Activated CD4-positive, alpha-beta T cell treated with anti-CD3 and anti-CD28 coated beads, Interleukin-2, amount 10 ng/mL, durations not matched to agents 7 days and 5 days (primary cell): ENCODE data around the gene PLGRKT. TPM values are rescaled to one million over a fixed set of nuclear protein-coding genes. Genes with fewer than 3 reads are reported as not detected.
"Not testable (repeated sequence)": the region's sequence is repeated elsewhere in the genome, so short reads cannot be mapped to it uniquely, and the experiment has no call there.

ENCODE experiments used
- CTCF ChIA-PET: fragments of 350-600 bp; sonication (Branson Sonifier 250); formaldehyde crosslinking; loops from one replicate; lab custom pipeline; 2021; ENCODE audit warnings: antibody characterized with exemption; lab: Charles Lee
- POLR2A ChIA-PET: fragments of 350-600 bp; sonication (Branson Sonifier 250); formaldehyde crosslinking; loops from one replicate; lab custom pipeline; 2021; ENCODE audit warnings: antibody characterized with exemption; lab: Charles Lee
- DNase-seq: peaks from one replicate; pipeline ENCODE4 v3.0.0-alpha.2; 2020
- H3K27ac Mint-ChIP-seq: one replicate; pipeline ENCODE4 v1.8.0; 2021; ENCODE audit warnings: mild to moderate bottlenecking, moderate library complexity, mixed read lengths
- H3K27me3 Mint-ChIP-seq: one replicate; pipeline ENCODE4 v1.8.0; 2021; ENCODE audit warnings: mixed read lengths
- H3K36me3 Mint-ChIP-seq: one replicate; pipeline ENCODE4 v1.8.0; 2021; ENCODE audit warnings: low read depth, mixed read lengths
- H3K4me1 Mint-ChIP-seq: one replicate; pipeline ENCODE4 v1.8.0; 2021; ENCODE audit warnings: mixed read lengths
- H3K4me3 Mint-ChIP-seq: one replicate; pipeline ENCODE4 v1.8.0; 2021; ENCODE audit warnings: mild to moderate bottlenecking, moderate library complexity, mixed read lengths
- H3K9me3 Mint-ChIP-seq: one replicate; pipeline ENCODE4 v1.8.0; 2021; ENCODE audit warnings: mixed read lengths
- total RNA-seq, 2 experiments: library from RNA; stranded (reverse); gene quantifications; one replicate each; pipeline ENCODE4 v1.2.3, GENCODE V29; 2021

The PLGRKT gene, protein sequence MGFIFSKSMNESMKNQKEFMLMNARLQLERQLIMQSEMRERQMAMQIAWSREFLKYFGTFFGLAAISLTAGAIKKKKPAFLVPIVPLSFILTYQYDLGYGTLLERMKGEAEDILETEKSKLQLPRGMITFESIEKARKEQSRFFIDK
- 10 to 100 TPM; 35.0 to 35.7 TPM for total RNA-seq

DNA sequence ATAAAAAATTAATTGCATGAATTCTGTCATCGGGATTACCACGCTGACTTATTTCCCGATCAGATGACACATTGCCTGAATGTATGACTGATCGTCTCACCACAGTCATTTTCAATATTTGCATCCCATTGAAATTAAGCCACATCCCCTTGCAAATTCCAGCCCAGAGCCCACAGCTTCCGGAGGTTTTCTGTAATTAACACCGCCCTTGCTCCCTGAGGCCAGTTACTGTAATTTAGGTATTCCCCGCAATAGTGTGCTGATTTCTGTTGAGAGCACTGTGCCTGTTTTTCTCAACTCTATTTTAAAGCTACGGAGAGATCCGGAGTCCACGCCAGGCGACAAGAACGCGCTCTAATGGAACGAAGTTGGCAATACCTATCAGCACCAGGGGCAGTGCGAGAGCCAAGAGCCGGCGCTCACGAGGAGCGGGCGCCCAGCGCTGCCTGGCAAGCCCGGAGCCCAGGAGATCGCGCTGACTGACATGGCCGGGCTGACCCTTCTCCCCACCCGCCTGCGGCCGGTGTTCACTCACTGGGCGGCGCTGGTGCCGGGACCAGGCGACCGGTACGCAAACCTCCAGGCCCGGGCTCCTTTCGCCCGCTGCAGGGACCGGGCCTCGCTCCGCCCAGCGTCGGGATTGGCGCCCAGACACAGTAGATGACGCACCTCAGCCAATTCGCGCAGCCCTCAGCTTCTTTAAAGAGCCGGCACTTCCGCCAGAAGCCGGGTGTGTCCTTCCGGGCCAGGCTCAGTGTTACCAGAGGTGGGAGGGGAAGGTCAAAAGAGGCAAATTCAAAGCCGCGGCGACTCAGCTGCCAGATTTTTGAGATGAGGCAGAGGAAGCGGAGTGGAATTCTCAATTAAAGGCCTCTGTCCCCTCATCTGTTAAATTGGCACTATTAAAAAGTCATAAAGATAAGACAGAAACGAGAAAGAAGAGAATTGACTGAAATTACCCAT is at the start of gene PLGRKT:
Gene PLGRKT (minus strand): TSS at position 672 of the 963 bp plus-strand sequence. CDS start 5,948 bp downstream, outside the sequence.
- Mint-ChIP-seq H3K27ac (peak within 1 kb of the TSS; percentile 97), H3K27me3 (no peaks in the 10 kb centered on the region), H3K4me3 (peak within 1 kb of the TSS; percentile 87), H3K36me3 (peaks cover 29% of the 10 kb centered on the region), H3K9me3 (peaks cover 2% of the 10 kb centered on the region), H3K4me1 (peaks cover 50% of the 10 kb centered on the region)
- POLR2A ChIA-PET: interaction anchor here (0.6 to 1.0 kb wide), 2 partner anchors 645 to 696 kb away, joined by 3 to 4 read pairs; partner anchors contain the start of gene RCL1
- CTCF ChIA-PET: interaction anchor here (0.6 to 4.5 kb wide), 13 partner anchors 11 to 626 kb away, joined by 3 to 25 read pairs (median 3); partner anchors contain the start of gene CD274
- DNase-seq: peak; percentile 95

DNA sequence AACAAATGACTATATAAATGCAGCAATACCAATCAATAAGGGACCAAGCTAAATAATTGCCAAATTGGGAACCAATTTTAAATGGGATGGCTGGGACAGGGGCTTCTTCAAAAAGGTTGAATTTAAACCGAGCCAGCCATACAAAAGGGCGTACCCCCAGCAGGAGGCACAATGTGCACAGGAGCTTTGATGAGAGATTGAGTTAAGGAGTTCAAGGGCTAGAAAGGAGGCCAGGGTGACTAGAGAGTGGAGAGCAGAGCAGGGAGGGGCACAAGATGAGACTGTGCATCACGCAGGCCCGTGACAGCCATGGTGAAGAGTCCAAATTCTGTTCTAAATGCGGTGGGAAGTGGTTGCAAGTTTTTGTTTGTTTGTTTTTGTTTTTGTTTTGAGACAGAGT is 49.3 kb upstream of the PLGRKT start:
- POLR2A ChIA-PET: no interaction called here
- Mint-ChIP-seq H3K4me3 (no peak overlapping the region), H3K9me3 (no peaks in the 10 kb centered on the region), H3K36me3 (no peaks in the 10 kb centered on the region), H3K27me3 (no peaks in the 10 kb centered on the region), H3K4me1 (no peaks in the 10 kb centered on the region), H3K27ac (no peak overlapping the region)
- CTCF ChIA-PET: interaction anchor here (1.0 kb wide), 1 partner anchor 9 kb away, joined by 3 read pairs; no protein-coding TSS in a partner anchor
- no peak for DNase-seq

DNA sequence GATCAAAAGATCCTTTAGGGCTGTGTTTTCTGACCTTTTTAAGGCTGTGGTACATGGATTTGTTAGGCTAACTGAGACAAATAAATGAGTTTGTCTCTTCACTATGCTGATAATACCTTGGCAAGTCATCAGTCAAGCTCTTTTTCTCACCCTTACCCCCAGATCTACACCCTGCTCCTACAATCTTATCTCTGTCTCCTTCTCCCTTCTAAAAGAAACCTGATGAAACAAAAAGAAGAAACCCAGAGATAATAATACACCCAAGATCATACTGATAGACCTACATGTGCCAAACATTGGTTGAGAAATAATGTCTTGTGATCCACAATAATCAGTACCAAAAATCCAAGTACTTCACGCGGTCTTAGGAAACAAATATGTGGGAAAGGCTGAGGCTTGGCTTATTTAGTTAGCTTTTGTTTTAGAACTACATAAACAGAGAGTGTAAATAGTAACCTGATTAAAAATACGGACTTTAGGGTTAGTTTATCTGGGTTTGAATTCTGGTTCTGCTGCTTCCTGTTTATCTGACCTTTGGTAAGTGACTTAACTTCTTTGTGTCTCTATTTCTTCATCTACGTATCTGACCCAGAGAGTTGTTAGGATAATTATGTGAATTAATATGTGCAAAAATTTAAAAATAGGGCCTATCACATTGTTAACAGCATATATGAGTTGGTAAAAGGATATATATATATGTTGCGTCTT is 47.8 kb upstream of the PLGRKT start:
- H3K4me3 Mint-ChIP-seq: no peak overlapping the region
- DNase-seq: no peak
- POLR2A ChIA-PET: no interaction called here
- no peaks in the 10 kb centered on the region for H3K9me3 Mint-ChIP-seq
- H3K36me3 Mint-ChIP-seq: no peaks in the 10 kb centered on the region
- CTCF ChIA-PET: interaction anchor here (1.0 kb wide), 1 partner anchor 9 kb away, joined by 3 read pairs; no protein-coding TSS in a partner anchor
- no peaks in the 10 kb centered on the region for H3K4me1 Mint-ChIP-seq
- H3K27me3 Mint-ChIP-seq: no peaks in the 10 kb centered on the region
- H3K27ac Mint-ChIP-seq: no peak overlapping the region

DNA sequence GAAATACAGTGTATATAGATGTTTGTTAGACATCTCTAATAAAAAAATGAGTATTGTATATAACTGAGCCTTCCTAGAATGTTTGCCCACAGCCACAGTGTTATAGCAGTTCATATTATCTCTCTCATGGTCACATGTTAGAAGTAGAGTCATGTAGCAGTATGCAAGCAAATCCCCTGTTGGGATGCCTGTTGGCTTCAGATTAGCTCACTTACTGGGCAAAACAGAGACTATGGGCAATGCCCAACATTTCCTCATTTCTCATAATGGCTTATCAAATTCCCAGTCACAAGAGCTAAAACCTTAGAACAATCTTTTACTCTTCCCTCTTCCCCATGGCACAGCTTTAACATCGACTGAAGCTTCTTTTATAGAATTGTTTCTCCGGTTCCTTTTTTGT is 45.6 kb upstream of the PLGRKT start:
- H3K27me3 Mint-ChIP-seq: no peaks in the 10 kb centered on the region
- ChIA-PET POLR2A (no interaction called here), CTCF (interaction anchor here (0.6 to 1.5 kb wide), 3 partner anchors 29 to 449 kb away, joined by 3 read pairs; no protein-coding TSS in a partner anchor)
- H3K36me3 Mint-ChIP-seq: no peaks in the 10 kb centered on the region
- H3K9me3 Mint-ChIP-seq: peaks cover 3% of the 10 kb centered on the region
- no peak overlapping the region for H3K27ac Mint-ChIP-seq
- H3K4me3 Mint-ChIP-seq: no peak overlapping the region
- no peak for DNase-seq
- peaks cover 5% of the 10 kb centered on the region for H3K4me1 Mint-ChIP-seq

DNA sequence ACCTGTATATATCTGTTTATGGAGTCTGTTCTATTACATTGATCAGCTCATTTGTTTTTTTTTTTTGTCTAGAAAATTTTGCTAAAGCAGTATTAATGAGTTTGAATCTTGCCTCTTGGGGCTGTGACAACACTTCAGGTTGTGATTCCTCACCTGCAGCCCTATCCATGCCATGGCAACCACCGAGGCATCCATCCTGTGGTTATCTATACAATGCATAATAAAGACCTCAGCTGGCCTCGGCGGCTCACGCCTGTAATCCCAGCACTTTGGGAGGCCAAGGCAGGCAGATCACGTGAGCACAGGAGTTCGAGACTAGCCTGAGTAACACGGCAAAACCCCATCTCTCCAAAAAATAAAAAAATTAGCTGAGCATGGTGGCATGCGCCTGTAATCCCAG is 44.5 kb upstream of the PLGRKT start:
- POLR2A ChIA-PET: no interaction called here
- Mint-ChIP-seq H3K9me3 (peaks cover 4% of the 10 kb centered on the region), H3K36me3 (no peaks in the 10 kb centered on the region), H3K27ac (no peak overlapping the region), H3K27me3 (no peaks in the 10 kb centered on the region), H3K4me3 (no peak overlapping the region), H3K4me1 (peaks cover 5% of the 10 kb centered on the region)
- DNase-seq: no peak
- CTCF ChIA-PET: interaction anchor here (1.5 kb wide), 1 partner anchor 30 kb away, joined by 3 read pairs; no protein-coding TSS in a partner anchor

DNA sequence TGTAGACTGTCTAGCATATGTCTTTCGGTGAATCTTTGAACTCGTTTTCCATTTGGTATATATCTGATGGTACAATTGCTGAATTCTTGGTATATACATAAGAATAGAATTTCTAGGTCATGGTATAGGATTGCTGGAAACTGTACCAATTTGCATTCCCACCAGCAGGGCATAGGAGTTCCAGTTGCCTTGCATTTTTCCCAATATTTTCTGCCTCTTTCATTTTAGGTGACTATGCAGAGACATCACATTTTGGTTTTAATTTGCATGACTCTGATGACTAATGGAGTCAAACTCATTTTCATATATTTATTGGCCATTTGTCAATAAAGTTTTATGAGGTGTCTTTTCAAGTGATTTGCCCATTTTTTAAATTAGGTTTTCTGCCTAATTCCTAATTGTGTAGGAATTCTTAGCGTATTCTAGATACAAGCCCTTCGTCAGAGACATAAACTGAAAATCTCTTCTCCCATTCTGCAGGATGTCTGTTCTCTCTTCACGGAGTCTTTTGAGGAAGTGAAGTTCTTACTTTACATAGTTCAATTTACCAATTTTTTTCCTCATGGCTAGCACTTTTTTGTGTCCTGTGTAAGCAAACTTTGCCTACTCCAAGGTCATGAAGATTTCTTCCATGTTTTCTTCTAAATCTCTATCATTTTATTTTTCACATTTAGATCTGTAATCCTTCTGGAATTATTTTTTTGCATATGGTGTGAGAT is 43.8 kb upstream of the PLGRKT start:
- Mint-ChIP-seq H3K27me3 (no peaks in the 10 kb centered on the region), H3K9me3 (peaks cover 4% of the 10 kb centered on the region), H3K36me3 (no peaks in the 10 kb centered on the region), H3K27ac (no peak overlapping the region), H3K4me1 (peaks cover 5% of the 10 kb centered on the region), H3K4me3 (no peak overlapping the region)
- POLR2A ChIA-PET: no interaction called here
- no peak for DNase-seq
- CTCF ChIA-PET: interaction anchor here (1.5 kb wide), 1 partner anchor 31 kb away, joined by 3 read pairs; no protein-coding TSS in a partner anchor

DNA sequence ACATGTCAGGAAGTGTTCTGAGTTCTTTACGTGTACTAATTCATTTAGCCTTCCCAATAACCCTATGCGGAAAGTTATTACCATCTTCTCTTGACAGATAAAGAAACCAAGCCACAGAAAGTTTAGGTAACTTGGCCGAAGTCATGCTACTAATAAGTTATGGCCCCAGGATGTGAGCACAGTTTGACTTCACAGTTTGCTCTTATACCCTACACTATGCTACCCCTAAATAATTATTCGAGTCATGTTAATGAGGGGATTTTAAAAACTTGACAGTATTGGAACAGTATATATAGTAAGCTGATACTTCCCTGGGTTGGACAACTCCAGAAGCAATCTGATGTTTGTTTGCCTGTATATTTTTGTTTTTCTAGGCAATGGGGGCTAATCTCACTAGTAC is 43.2 kb upstream of the PLGRKT start:
- ChIA-PET CTCF (interaction anchor here (0.8 to 1.4 kb wide), 3 partner anchors 12 to 68 kb away, joined by 3 to 4 read pairs (median 3); no protein-coding TSS in a partner anchor), POLR2A (interaction anchor here (0.6 kb wide), 1 partner anchor 223 kb away, joined by 4 read pairs; no protein-coding TSS in a partner anchor)
- Mint-ChIP-seq H3K9me3 (peaks cover 9% of the 10 kb centered on the region), H3K4me1 (peaks cover 5% of the 10 kb centered on the region), H3K36me3 (no peaks in the 10 kb centered on the region), H3K27ac (no peak overlapping the region), H3K27me3 (no peaks in the 10 kb centered on the region), H3K4me3 (no peak overlapping the region)
- DNase-seq: no peak

DNA sequence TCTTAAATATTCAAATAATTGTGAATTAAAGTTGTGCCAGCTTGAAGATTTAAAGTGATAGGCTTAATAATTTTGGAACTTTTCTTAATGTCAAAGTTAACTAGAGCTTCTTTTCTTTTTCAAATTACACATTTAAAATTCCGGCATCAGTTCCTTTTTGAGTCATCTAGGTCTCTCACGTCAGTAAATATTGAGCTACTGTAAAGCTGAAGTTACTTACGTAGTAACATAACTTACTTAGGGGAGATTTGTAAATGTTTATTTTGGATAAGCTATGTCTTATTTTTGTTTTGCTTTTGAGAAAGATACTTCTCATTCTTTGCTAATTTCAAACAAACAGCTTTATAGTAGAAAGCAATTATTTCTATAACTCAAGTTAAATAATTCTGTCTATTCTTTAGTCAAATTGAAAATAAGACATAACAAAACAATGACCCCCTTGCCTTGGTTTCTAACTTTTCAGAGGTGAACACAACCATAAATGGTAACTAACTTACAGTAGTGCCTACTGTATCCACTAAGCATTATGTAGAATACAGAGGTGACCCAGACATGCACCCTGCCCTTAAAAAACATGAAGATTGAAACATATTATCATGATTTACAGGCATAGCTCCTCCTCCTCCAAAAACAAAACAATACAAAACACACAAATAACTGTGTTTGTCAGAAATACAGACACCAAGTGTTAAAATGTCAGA is 42.4 kb upstream of the PLGRKT start:
- POLR2A ChIA-PET: interaction anchor here (0.6 kb wide), 1 partner anchor 222 kb away, joined by 4 read pairs; no protein-coding TSS in a partner anchor
- Mint-ChIP-seq H3K9me3 (peaks cover 12% of the 10 kb centered on the region), H3K27ac (no peak overlapping the region), H3K27me3 (no peaks in the 10 kb centered on the region), H3K4me3 (no peak overlapping the region), H3K4me1 (peaks cover 5% of the 10 kb centered on the region), H3K36me3 (no peaks in the 10 kb centered on the region)
- CTCF ChIA-PET: interaction anchor here (0.8 to 1.4 kb wide), 4 partner anchors 10 to 69 kb away, joined by 3 to 4 read pairs (median 4); no protein-coding TSS in a partner anchor
- no peak for DNase-seq

DNA sequence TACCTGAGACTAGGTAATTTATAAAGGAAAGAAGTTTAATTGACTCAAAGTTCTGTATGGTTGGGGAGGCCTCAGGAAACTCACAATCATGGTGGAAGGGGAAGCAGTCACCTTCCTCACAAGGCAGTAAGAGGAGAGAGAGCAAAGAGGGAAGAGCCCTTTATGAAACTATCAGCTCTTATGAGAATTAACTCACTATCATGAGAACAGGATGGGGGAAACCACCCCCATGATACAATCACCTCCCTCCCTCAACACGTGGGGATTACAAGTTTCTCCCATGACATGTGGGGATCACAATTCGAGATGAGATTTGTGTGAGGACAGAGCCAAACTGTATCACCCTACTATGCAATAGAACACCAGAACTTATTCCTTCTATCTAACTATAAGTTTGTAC is 40.5 kb upstream of the PLGRKT start:
- ChIA-PET POLR2A (no interaction called here), CTCF (interaction anchor here (1.3 to 1.4 kb wide), 2 partner anchors 9 to 32 kb away, joined by 3 read pairs; partner anchors contain the start of gene PDCD1LG2)
- H3K4me1 Mint-ChIP-seq: peaks cover 5% of the 10 kb centered on the region
- H3K9me3 Mint-ChIP-seq: peaks cover 17% of the 10 kb centered on the region
- H3K27ac Mint-ChIP-seq: no peak overlapping the region
- H3K4me3 Mint-ChIP-seq: no peak overlapping the region
- H3K27me3 Mint-ChIP-seq: no peaks in the 10 kb centered on the region
- H3K36me3 Mint-ChIP-seq: no peaks in the 10 kb centered on the region
- no peak for DNase-seq

DNA sequence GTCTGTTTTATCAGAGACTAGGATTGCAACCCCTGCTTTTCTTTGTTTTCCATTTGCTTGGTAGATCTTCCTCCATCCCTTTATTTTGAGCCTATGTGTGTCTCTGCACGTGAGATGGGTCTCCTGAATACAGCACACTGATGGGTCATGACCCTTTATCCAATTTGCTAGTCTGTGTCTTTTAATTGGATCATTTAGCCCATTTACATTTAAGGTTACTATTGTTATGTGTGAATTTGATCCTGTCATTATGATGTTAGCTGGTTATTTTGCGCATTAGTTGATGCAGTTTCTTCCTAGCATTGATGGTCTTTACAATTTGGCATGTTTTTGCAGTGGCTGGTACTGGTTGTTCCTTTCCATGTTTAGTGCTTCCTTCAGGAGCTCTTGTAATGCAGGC is 37.9 kb upstream of the PLGRKT start:
- H3K27me3 Mint-ChIP-seq, H3K36me3 Mint-ChIP-seq, H3K4me1 Mint-ChIP-seq, POLR2A ChIA-PET, H3K27ac Mint-ChIP-seq, H3K4me3 Mint-ChIP-seq, DNase-seq: not testable (repeated sequence)
- peaks cover 20% of the 10 kb centered on the region for H3K9me3 Mint-ChIP-seq
- CTCF ChIA-PET: interaction anchor here (0.6 to 1.9 kb wide), 3 partner anchors 11 to 1224 kb away, joined by 3 to 4 read pairs (median 4); no protein-coding TSS in a partner anchor

DNA sequence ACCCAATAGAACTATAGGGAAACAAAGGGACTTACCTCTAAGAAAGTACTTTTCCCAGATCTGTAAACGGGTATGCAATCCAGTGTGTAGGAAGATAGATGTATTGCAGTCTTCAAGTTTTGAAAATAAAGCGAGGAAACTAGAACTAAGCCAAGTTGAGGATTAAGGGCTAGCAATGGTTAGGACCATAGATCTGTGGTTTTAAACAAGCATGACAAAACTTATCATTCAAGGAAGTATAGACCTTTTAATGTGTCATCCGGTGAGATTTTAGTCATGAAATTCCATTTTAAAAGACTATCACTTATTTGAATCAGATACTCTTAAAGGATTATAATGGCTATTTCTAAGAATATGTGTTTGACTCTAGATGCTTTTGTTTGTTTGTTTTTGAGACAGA is 33.1 kb upstream of the PLGRKT start:
- H3K27ac Mint-ChIP-seq: no peak overlapping the region
- DNase-seq: no peak
- no peaks in the 10 kb centered on the region for H3K27me3 Mint-ChIP-seq
- ChIA-PET CTCF (no interaction called here), POLR2A (no interaction called here)
- H3K4me1 Mint-ChIP-seq: peaks cover 3% of the 10 kb centered on the region
- peaks cover 11% of the 10 kb centered on the region for H3K9me3 Mint-ChIP-seq
- H3K36me3 Mint-ChIP-seq: peaks cover 43% of the 10 kb centered on the region
- H3K4me3 Mint-ChIP-seq: no peak overlapping the region
